GM21360 (cell line): ENCODE measurements around the gene SNAP47.
"Not testable (repeated sequence)": the region's sequence is repeated elsewhere in the genome, so short reads cannot be mapped to it uniquely, and the experiment has no call there.

Experiments used
- ATAC-seq: cut with Tn5 transposase; IDR thresholded peaks from one replicate; pipeline ENCODE4 v1.9.1; 2021; ENCODE audit warnings: mild to moderate bottlenecking, moderate library complexity; ENCODE audit not compliant: unreplicated experiment

SNAP47 gene, protein sequence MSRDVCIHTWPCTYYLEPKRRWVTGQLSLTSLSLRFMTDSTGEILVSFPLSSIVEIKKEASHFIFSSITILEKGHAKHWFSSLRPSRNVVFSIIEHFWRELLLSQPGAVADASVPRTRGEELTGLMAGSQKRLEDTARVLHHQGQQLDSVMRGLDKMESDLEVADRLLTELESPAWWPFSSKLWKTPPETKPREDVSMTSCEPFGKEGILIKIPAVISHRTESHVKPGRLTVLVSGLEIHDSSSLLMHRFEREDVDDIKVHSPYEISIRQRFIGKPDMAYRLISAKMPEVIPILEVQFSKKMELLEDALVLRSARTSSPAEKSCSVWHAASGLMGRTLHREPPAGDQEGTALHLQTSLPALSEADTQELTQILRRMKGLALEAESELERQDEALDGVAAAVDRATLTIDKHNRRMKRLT

DNA sequence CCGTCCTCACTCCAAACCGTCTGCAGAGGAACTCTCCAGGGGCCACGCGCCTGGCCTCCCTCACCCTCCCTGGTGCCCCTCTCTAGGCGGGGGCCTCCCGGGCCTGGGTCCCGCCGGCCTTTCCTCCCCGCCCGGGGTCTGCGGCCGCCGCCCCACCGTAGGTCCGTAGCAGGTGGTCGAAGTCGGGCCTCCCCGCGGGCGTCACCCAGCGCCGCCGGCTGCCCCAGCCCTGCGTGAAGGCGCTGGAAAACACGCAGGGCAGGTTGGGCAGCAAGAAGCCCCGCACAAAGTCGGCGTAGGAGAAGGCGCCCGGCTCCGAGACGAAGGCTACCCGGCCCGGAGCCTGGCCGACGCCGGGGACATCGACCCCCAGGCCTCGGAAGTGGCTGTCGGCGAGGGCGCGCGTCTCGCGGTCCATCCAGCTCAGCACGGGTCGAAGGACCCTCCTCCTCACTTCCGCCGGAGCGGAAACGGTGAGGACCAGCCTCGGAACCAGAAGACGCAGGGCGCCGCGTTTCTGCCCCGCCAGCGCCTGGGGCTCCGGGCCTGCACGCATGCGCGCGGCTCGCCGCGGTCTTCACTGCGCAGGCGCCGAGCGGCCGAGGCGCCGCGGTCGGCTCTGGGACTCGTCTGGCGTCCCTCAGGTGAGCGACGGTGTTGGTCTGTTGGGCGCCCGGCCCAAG, at the start of gene SNAP47, which contains the start of gene JMJD4:
Gene SNAP47, plus strand, starts transcription at position 580 of the 683 bp plus-strand sequence. CDS start 12,302 bp downstream, outside the sequence.
Gene JMJD4, minus strand, starts transcription at position 447 of the 683 bp plus-strand sequence. Its CDS starts 29 bp downstream, at position 418.
- ATAC-seq = peak; percentile 90

DNA sequence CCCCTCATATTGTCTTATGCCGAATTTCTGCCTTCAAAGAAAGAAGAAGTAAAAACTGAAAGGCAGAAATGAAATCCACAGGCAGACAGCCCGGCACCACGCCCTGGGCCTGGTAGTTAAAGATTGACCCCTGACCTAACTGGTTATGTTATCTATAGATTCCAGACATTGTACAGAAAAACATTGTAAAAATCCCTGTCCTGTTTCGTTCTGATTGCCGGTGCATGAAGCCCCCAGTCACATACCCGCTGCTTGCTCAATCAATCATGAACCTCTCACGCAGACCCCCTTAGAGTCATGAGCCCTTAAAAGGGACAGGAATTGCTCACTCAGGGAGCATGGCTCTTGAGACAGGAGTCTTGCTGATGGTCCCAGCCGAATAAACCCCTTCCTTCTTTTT, 49.4 kb upstream of the SNAP47 start:
- no peak for ATAC-seq

DNA sequence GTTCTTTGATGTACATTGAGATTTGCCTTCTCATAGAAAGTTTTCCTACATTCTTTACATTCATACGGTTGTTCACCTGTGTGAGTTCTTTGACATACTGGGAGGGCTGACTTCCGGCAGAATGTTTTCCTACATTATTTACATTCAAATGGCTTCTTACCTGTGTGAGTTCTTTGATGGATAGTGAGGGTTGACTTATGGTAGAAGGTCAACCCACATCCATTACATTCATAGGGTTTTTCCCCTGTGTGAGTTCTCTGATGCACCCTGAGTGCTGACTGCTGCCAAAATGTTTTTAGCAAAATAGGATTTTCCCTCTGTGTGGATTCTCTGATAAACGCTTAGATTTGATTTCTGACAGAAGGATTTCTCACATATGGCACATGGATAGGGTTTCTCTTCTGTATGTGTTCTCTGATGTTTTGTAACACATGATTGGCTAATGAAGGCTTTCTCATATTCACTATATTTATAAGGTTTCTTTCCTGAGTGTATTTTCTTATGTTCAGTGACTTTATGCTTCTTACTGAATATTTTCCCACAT, 37.8 kb upstream of the SNAP47 start:
- ATAC-seq = no peak

DNA sequence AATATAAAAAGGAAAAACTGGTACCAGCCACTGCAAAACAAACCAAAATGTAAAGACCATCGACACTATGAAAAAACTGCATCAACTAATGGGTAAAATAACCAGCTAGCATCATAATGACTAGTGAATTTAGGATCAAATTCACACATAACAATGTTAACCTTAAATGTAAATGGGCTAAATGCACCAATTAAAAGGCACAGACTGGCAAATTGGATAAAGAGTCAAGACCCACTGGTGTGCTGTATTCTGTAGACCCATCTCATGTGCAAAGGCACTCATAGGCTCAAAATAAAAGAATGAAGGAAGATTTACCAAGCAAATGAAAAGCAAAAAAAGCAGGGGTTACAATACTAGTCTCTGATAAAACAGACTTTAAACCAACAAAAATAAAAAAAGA, 33.6 kb upstream of the SNAP47 start:
- ATAC-seq = not testable (repeated sequence)

DNA sequence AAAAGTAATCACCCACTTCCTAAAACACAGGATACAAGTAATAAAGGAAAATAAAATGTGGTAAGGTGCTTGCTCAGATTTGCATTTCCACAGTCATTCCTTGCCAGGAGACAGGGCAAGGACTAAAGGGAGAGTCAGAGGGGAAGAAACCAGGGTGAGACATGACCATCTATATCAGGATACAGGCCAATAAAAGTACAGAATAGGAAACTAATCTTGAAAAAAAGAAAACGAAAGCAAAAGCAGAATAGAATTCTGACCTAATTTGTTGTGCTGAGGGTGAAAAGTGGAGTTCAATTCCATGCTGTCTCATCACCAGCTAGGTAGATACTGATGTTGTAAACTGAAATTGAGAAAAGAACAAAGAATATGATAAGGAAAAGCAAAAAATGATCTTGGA, 27.4 kb upstream of the SNAP47 start:
- no peak for ATAC-seq

DNA sequence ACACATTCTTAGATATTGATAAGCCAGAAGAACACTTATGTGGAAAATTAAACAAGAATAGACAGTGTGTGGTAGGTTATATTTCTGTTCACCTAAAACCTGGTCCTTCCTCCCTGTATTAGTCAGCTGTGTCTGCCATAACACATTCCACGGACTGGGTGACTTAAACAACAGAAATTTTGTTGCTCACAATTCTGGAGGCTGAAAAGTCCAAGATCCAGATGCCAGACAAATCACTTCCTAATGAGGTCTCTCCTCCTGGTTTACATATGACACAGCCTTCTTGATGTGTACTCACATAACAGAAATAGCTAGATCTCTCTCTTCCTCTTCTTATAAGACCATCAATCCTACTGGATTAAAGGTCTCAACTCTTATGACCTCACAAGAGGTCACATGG, 25.8 kb upstream of the SNAP47 start:
- ATAC-seq = no peak

DNA sequence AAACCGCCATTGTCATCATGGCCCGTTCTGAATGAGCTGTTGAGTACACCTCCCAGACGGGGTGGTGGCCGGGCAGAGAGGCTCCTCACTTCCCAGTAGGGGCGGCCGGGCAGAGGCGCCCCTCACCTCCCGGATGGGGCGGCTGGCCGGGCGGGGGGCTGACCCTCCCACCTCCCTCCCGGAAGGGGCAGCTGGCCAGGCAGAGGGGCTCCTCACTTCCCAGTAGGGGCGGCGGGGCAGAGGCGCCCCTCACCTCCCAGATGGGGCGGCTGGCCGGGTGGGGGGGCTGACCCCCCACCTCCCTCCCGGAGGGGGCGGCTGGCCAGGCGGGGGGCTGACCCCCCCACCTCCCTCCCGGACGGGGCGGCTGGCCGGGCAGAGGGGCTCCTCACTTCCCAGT, 24.8 kb upstream of the SNAP47 start:
- ATAC-seq = not testable (repeated sequence)

DNA sequence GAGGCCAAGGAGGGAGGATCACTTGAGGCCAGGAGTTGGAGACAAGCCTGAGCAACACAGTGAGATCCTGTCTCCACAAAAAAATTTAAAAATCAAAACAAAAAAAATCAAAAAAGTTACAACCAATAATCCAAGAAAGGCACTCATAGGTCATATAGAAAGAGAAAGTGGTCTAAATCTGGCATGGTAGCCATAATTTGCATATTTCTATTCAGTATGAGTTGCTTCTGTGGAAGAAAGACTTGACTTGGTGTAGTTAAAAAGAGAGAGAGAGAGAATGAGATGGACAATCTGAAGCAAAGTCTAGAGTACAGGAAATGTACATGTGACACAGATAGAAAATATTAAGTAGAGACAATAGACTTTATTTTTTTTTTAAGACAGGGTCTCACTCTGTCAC, 22.6 kb upstream of the SNAP47 start:
- peak; percentile 81 for ATAC-seq

DNA sequence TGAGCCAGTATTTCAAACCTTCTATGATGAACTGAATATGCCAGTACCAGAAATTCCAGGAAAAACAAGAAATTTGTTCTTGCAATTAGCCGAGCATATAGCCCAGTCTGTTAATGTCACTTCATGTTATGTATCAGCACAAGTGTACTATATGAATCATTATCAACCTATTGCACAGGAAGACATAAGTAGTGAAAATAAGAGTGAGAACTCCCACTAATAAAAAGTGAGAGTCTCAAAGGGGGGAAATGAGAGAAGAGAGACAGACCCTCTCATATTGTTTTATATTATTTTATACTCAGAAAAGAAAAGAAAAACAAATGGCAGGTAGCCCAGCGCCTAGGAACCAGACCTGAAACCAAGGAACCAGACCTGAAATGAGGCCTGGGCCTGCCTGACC, 16.3 kb upstream of the SNAP47 start:
- no peak for ATAC-seq

DNA sequence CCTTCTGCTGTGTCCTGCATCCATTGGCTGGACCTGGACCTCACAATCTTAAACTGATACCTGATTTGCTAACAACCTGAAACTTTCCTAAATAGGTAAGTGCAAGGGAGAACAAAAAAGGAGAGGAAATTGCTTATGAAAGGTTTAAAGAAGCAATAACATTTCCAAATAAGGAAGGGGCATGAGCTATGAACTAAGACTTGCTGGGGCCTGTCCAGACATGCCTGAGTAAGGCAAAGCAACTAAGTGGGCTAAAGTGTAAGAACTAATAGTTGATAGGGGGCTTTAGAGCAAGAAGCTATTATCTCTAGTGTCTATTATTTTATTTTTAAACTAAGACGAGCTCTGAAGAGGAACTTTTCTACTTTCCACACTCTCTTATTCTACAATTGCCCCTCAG, 11.8 kb upstream of the SNAP47 start:
- ATAC-seq = no peak

DNA sequence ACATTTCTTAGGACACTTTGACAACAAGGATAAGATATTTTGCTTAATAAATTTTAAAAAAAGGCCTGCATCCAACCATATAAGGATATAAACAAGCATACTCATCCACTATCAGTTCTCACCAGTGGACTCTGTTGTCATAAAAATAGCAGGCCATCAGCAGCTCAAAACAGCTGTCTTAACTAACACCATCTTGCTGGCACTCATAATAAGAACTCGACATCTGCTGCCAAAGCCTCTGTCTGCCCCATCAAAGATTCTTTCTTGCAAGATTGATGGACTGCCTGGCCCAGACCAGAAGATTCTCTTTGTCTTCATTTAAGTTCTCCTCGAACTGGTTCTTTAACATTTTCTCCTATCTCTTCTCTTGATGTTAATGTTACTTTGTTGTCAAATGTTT, 10.2 kb upstream of the SNAP47 start:
- no peak for ATAC-seq

DNA sequence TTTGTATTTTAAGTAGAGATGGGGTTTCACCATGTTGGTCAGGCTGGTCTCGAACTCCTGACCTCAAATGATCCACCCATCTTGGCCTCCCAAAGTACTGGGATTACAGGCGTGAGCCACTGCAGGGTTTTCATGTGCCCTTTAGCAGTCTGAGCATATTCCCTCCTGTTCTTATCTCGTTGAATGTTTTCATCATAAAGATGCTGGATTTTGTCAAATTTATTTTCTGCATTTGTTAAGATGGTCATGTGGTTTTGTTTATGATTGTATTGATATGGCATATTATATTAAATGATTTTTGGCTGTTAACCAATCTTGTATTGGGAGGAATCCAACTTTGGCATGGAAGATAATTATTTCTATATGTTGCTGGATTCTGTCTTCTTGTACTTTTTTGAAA, 8.9 kb upstream of the SNAP47 start:
- ATAC-seq = no peak

DNA sequence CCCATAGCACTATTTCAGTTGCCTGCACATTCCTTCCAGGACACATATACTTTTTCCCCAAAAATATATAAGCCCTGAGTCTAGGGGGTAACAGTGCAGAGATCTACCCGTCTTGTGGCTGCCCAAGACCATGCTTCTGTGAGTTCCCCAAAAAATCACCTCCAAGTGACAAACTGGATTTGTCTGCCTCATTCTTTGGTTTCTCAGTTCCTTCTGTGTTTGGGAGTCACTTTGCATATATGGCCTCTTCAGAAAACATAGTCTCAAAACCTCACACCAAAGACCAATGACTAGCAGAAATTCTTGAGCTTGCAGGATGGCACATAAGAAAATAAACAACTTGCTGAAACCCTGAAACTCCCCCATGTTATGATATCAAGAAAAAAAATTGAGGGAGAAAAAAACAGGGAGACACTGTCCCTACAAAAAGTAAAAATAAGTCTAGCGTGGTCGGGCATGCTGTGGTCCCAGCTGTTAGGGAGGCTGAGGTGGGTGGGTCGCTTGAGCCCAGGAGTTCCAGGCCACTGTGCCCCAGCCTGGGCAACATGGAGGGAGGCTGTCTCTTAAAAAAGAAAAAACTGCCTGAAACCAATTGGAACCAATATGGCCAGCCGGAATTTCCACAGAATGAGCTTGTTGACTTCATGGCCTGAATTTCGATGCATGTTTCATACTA, 8.2 kb upstream of the SNAP47 start:
- ATAC-seq = no peak

DNA sequence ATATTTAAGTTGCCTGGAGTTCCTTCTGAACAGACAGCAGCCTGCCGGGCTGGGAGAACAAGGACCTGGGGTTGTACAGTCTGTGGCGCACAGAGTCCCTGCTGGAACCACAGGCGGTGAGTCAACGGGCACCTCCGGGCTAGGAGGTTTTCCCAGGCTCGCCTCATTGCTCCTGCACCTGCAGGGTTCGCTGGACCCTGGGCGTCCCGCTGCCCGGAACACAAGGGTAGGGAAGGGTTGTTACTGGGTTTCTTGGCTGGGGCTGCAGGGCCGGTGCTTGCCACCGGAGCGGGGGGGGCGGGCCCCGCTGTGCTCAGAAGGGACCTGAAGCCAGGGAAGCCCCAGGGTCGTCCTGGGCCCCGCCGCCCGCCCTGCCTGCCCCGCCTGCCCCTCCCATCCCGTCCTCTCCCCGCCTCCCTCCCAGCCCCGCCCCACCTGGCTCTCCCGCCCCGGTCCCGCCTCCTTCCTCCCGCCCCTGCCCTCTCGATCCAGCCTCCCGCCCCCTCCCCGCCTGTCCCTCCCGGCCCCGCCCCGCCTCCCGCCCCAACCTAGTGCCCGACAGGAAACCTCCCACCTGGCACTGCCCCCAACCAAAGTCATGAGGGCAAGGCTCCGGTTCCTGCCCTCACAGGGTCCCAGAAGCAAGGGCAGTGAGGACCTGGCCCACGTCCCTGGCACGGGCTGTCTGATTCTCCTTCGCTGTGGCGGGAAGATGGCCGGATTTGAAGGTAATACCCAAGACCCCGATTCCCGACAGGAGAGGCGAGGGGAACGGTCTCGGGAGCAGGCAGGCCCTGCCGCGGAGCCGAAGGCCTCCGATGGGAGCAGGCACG, 7.0 kb upstream of the SNAP47 start:
- peak; percentile 36 for ATAC-seq

DNA sequence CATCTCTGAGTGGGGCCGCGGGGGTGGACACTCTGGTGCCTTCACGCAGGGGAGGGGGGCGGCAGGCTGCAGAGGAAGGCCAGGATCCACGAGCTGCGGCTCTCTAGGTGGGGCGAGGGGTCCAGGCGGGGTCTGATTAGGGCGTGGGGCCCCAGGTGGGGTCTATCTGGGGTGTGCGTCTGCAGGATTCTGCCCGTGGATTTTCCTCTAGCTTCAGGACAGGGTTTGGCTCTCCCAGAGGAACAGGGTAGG, 6.4 kb upstream of the SNAP47 start:
- no peak for ATAC-seq

DNA sequence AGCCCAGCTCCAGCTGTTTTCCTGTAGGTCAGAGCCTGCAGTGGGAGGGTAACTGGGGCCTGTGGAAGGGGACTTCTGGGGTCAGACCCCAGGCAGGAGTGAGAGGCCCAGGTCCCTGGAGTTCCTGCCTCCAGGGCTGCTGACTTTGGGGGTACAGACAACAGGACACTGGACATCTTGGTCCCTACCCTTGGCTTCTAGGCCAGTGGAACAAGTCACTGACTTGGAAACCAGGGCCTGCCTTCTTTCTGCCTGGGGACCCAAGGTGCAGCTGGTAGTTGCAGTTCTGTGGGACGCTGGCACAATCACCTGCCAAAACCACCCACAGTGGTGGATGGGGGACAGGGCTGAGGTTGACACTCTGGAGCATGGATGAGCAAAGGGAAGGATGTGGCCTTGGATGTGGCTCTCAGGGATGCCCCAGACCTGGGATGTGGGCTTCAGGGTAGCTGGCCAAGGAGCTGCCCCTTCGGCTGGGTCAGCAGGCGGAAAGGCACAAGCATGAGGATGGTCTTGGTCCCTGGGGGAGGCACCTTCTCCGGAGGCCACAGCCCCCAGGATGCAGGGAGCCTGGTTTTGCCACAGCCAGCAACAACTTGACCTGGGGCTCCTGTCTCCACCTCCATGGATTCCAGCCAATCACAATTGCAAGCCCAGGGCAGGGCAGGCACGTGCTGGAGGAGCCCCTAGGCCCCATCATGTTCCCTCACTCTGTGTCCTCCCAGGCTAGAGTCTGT, 5.9 kb upstream of the SNAP47 start:
- ATAC-seq = no peak

DNA sequence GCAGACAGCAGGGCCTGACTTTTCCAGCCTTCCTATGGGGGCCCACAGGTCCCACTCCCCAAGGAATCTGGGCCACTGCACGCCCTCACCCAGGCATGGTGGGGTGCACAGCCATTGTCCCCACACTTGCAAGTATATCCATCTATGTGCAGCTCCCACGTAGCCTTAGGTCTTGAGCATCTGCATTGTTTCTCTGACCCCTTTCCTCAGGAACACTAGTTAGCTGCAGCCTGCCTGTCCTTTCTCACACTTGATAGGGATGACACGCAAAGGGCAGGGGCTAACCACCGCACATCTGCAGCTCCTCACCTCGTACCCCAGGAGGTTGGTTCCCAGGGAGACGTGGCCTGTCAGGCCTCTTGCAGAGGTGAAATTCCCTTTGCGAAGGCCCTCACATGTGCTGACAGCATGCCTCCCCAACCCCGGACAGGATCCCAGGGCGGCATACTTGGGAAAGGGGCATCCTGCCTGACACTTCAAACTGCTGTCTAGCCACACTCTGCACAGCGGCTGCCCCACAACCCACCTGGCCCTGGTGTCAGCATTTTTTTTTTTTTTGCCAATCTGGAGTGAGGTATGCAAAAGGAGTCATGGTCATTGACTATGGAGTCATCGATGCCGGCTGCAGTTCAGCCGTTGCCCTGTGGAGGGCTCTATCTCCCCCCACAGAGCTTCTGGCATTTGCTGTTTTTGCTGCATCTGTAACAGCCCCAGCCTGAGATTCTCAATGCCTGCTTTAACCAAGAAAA, 5.2 kb upstream of the SNAP47 start:
- peak; percentile 25 for ATAC-seq

DNA sequence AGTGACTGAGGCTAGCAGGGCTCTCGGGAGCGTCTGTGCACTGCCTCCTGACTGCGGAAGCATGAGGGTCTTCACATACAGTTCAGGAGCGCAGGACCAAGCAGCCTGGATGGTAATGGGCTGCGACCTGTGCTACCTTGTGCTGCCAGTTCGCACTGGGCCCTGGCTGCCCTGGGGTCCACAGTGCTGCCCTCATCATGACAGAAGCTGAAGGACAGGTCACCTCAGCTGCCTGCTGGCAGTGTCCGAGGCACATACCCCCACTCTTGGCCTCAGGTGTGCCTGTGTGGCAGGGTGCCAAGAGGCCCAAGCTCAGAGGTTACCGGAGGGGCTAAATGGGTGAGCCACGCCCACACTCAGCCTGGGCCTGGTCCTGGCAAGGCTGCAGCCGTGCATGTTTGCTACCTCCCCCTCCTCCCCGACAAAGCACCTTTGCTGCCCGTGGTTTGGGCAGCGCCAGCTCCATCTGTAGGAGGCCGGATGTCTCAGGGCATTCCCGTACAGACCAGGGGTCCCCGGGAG, 4.5 kb upstream of the SNAP47 start:
- ATAC-seq = no peak

DNA sequence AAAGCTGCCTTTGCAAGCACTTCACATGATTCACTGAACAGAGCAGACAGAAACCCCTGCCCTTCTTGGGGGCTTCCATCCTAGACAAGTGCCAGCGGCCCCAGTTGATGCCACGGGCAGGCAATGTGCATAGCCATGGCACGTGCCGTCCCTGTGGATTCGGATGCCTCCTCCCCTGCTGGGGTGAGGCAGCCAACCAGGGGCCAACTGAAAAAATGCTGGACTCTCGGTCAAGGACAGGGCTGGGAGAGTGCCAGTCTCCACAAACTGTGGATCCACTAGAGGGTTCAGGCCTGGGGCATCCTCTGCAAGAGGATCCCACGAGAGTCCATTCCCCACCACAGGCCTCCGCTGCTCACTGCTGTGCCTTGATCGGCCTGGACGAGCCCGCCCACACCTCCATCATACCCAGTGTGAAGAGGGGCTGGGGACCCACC, 4.0 kb upstream of the SNAP47 start:
- ATAC-seq = no peak
